Esophagus muscularis mucosa (tissue), 4 donors: Measurements from ENCODE around the gene OVCA2. TPM values are rescaled to one million over a fixed set of nuclear protein-coding genes. Genes with fewer than 3 reads are reported as not detected.

Source experiments
- DNase-seq: peaks from one replicate; pipeline ENCODE4 v3.0.0-alpha.2; 2017; ENCODE audit errors: extremely low spot score
- H3K27ac ChIP-seq, 4 donors: fragments of 200-600 bp; sonication (generic); replicated peaks in 1 of 4; 1 replicate in 3 of 4; 2 replicates in 1 of 4; pipeline ENCODE4 v1.5.1; 2016 to 2019; ENCODE audit warnings: mild to moderate bottlenecking in 1 of 4
- H3K27me3 ChIP-seq, 4 donors: fragments of 200-600 bp; sonication (generic); one replicate each; pipeline versions ENCODE4 v1.5.1 to v1.6.0; 2016 to 2019
- H3K36me3 ChIP-seq, 4 donors: fragments of 200-600 bp; sonication (generic); one replicate each; pipeline ENCODE4 v1.5.1; 2016 to 2019
- H3K4me1 ChIP-seq, 4 donors: fragments of 200-600 bp; sonication (generic); one replicate each; pipeline ENCODE4 v1.5.1; 2016 to 2019
- H3K4me3 ChIP-seq, 4 donors: fragments of 200-600 bp; sonication (generic); 1 replicate in 2 of 4; 2 replicates in 2 of 4; pipeline ENCODE4 v1.5.1; 2016 to 2019; ENCODE audit warnings: mild to moderate bottlenecking in 4 of 4, moderate library complexity in 1 of 4
- H3K9me3 ChIP-seq, 4 donors: fragments of 200-600 bp; sonication (generic); 1 replicate in 3 of 4; 2 replicates in 1 of 4; pipeline ENCODE4 v1.5.1; 2016 to 2019
- EP300 ChIP-seq: sonication (generic); formaldehyde crosslinking; IDR thresholded peaks from one replicate; pipeline ENCODE4 v1.6.1; 2017; ENCODE audit warnings: antibody characterized with exemption
- POLR2A ChIP-seq: fragments of 450-650 bp; IDR thresholded peaks from one replicate; pipeline ENCODE4 v1.6.1; 2017; ENCODE audit warnings: antibody characterized with exemption, moderate library complexity, mild to moderate bottlenecking, low read depth
- POLR2AphosphoS5 ChIP-seq, 2 donors: sonication (generic); formaldehyde crosslinking; IDR thresholded peaks; one replicate each; pipeline ENCODE4 v1.6.1; 2017; ENCODE audit warnings: antibody characterized with exemption in 2 of 2
- WGBS: methylation state at CpG from one replicate; pipeline ENCODE4 v1.1.5; 2018; 5-methylcytosine and 5-hydroxymethylcytosine counted together
- intact Hi-C: fragments of 100-400 bp; cut with DNase I; formaldehyde crosslinking; loops from one replicate; pipeline ENCODE4 v1.15.1; 2023
- total RNA-seq, 4 donors: library from RNA; depleted of rRNA; stranded (reverse); fragments of >200 nt; gene quantifications; one replicate each; pipeline versions ENCODE4 v1.1.0 to v1.2.1, GENCODE V29; 2016
- TF ChIP-seq, protein P1 (sequence below), 3 experiments: fragments of 200-600 bp in 2 of 3; fragments of 450-650 bp in 1 of 3; sonication (generic) in 2 of 3; IDR thresholded peaks; one replicate each; pipeline ENCODE4 v1.5.1; 2017 to 2019; ENCODE audit warnings: antibody characterized with exemption in 3 of 3, mild to moderate bottlenecking in 2 of 3, moderate library complexity in 1 of 3

The OVCA2 gene
- total RNA-seq, 4 donors from 2014 or later = 34.9 to 38.9 (median 38.0) TPM

DNA sequence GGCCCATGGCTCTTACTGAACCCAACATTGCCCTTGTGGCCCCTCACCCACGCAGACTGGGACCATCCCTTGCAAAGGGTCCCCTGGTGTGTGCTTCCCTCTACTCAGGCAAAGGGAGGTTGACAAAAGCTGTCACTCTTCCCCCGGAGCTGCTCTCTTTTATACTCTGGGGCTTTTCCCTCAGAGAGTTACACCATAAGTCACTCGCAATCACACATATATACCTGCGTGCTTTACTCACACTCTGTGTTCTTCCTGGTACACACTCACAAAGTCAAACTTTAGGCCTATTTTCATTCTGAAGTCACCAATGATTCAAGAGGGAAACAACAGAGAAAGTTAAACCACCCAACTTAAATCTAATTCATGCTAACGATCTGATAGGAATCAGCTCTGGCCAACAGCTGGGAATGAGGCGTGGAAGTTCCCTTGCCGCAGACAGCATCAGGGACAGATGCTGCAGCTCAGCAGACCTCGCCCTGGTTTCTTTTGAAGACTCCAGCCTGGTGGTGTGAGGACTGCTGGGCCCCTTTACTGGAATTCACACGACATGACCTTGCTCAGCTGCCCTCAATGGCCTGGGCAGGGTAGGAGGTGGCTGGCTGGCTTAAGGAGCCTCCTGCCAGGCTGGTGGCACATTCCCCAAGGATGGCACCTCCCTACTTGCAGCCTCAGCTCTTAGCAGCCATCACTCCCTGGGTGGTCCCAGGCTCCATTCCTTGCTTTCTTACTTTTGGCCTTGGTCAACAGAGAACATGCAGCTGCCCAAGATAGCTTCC is 40.4 kb downstream of the OVCA2 start:
- peak overlapping the region; percentile 32 to 87 (median 62) for H3K27ac ChIP-seq
- H3K4me3 ChIP-seq = no peak overlapping the region
- intact Hi-C loops = no loop called here
- TF ChIP-seq, protein P1, sequence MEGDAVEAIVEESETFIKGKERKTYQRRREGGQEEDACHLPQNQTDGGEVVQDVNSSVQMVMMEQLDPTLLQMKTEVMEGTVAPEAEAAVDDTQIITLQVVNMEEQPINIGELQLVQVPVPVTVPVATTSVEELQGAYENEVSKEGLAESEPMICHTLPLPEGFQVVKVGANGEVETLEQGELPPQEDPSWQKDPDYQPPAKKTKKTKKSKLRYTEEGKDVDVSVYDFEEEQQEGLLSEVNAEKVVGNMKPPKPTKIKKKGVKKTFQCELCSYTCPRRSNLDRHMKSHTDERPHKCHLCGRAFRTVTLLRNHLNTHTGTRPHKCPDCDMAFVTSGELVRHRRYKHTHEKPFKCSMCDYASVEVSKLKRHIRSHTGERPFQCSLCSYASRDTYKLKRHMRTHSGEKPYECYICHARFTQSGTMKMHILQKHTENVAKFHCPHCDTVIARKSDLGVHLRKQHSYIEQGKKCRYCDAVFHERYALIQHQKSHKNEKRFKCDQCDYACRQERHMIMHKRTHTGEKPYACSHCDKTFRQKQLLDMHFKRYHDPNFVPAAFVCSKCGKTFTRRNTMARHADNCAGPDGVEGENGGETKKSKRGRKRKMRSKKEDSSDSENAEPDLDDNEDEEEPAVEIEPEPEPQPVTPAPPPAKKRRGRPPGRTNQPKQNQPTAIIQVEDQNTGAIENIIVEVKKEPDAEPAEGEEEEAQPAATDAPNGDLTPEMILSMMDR (IDR thresholded peaks at IDR 0.05) = no peak
- no peak for TF ChIP-seq EP300
- no peak for TF ChIP-seq POLR2AphosphoS5 (IDR thresholded peaks at IDR 0.05)
- DNase-seq = no peak
- WGBS = 74% methylated on average over 7 of the region's 9 CpGs
- H3K9me3 ChIP-seq = no peaks in the 10 kb centered on the region
- peaks cover 24 to 67% (median 38%) of the 10 kb centered on the region in 4 donors for H3K36me3 ChIP-seq
- peaks cover 48 to 66% (median 61%) of the 10 kb centered on the region in 4 donors for H3K4me1 ChIP-seq
- no peaks in the 10 kb centered on the region for H3K27me3 ChIP-seq

DNA sequence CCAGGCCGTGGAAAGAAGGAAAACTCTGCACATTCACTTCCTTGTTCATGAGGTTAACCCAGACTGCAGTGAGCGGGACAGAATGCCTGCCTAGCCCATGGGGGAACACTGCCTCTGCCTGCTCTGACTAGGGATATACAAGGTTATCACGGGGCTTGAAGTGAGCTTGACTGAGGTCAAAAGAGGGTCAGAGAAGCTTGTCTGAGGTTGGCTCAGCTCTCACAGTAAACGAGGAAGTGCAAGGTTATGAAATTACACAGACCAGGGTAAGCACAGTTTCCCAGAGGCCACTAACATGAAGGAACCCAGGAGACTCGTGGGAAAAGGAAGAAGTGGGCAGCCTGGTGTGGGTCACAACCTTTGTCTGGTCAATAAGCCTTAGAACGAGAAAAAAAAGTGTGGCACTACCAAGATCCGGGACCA is 41.8 kb downstream of the OVCA2 start:
- no peak overlapping the region for H3K4me3 ChIP-seq
- peaks cover 63 to 73% (median 70%) of the 10 kb centered on the region in 4 donors for H3K4me1 ChIP-seq
- 57% methylated on average over 7 of the region's 7 CpGs for WGBS
- DNase-seq = no peak
- intact Hi-C loops = no loop called here
- peaks cover 15 to 53% (median 31%) of the 10 kb centered on the region in 4 donors for H3K36me3 ChIP-seq
- H3K9me3 ChIP-seq = no peaks in the 10 kb centered on the region
- peak overlapping the region; percentile 77 to 87 (median 82) for H3K27ac ChIP-seq
- TF ChIP-seq POLR2A = no peak
- TF ChIP-seq, protein P1 (IDR thresholded peaks at IDR 0.05) = no peak
- TF ChIP-seq POLR2AphosphoS5 (IDR thresholded peaks at IDR 0.05) = no peak
- TF ChIP-seq EP300 = no peak
- no peaks in the 10 kb centered on the region for H3K27me3 ChIP-seq

DNA sequence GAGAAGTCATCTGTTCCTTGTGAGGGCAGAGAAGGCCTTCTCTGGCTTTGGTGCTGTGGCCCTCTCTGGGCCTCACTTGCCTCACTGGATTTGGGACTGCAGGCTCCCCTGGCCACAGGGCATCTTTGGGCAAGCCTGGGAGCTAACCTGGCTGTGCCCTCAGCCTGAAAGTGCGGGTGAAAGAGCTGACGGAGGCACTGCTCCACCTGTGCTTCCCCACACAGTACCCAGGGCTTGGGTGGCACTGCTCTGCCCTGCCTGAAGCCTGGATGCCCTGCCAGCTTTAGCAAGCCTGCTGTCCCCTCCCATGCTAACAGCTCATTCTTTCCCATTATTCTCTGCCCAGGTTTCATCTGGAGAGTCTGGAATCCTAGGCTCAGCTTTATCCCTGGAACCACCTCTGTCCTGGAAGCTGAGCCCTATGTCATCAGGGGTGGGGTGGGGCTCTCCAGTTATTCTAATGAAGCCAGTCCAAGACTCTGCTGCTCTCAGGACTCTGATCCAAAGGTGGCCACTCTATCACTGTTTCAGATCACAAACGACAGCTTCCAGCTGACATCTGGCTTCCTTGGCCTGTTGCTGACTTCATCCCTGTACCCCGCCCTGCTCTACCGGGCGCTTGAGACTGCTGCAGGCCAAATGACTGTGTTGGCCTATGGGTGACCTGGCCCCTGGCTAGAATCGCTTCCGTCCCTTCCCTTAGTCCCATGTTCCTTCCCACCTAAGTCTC is 42.4 kb downstream of the OVCA2 start:
- H3K9me3 ChIP-seq = no peaks in the 10 kb centered on the region
- no peak overlapping the region for H3K4me3 ChIP-seq
- intact Hi-C loops = no loop called here
- H3K27ac ChIP-seq = peak overlapping the region; percentile 77 to 87 (median 82)
- H3K27me3 ChIP-seq = no peaks in the 10 kb centered on the region
- 37% methylated on average over 7 of the region's 8 CpGs for WGBS
- DNase-seq = no peak
- peaks cover 15 to 47% (median 27%) of the 10 kb centered on the region in 4 donors for H3K36me3 ChIP-seq
- TF ChIP-seq POLR2AphosphoS5 (IDR thresholded peaks at IDR 0.05) = peak; percentile 24 to 54
- TF ChIP-seq, protein P1 (IDR thresholded peaks at IDR 0.05) = no peak
- peaks cover 69 to 78% (median 75%) of the 10 kb centered on the region in 4 donors for H3K4me1 ChIP-seq

DNA sequence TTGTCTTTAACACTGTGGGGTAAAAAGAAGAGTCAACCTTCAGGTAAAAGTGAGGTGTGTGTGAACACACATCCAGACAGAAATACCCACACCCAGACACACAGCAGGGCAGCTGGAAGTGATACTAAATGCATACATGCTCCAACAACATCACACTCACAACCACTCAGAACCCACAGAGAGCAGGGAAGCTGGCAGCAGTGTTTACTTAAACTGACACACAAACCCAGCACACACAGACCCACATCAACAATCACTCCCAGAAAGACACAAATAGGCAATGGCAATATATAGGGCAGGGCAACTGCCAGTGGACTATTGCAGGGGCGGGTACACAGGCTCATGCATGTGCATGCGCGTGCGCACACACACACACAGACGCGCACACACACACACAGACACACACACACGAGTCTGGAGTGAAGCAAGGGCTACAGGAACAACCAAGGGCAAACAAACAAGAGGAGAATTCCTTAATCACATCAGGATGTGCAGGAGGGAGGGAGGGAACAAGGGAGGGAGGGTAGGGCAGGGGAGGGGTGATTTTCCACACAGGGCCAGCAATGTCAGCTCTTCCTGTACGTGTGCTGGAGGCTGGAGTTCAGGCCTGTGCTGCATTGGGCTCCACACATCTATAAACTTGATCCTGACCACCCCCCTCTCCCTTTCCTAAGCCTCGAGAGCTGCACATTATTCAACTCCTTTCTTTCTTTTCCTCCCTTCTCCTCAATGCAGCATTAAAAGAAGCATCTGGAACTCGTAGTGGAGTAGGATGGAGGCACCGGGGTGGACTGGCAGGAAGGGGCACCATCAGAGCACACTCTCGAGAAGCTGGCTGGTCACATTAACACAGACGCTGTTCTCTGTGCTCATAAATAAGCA is 43.2 kb downstream of the OVCA2 start:
- H3K27ac ChIP-seq = peak overlapping the region; percentile 77 to 87 (median 82)
- intact Hi-C loops = no loop called here
- no peak for DNase-seq

More for the DNA sequence above, 43.2 kb downstream of the OVCA2 start:
- no peak overlapping the region for H3K4me3 ChIP-seq
- TF ChIP-seq POLR2A (no peak), EP300 (no peak), POLR2AphosphoS5 (IDR thresholded peaks at IDR 0.05) (no peak)
- TF ChIP-seq, protein P1 (IDR thresholded peaks at IDR 0.05) = no peak
- H3K9me3 ChIP-seq = no peaks in the 10 kb centered on the region
- 61% methylated on average over 13 of the region's 13 CpGs for WGBS
- H3K36me3 ChIP-seq = peaks cover 15 to 39% (median 21%) of the 10 kb centered on the region in 4 donors
- H3K4me1 ChIP-seq = peaks cover 74 to 83% (median 82%) of the 10 kb centered on the region in 4 donors
- H3K27me3 ChIP-seq = no peaks in the 10 kb centered on the region
